GM19025 (cell line): ENCODE results near the gene SEC23A.
"Not testable (repeated sequence)": the region's sequence is repeated elsewhere in the genome, so short reads cannot be mapped to it uniquely, and the experiment has no call there.

Experiments
- ATAC-seq: cut with Tn5 transposase; IDR thresholded peaks from one replicate; pipeline ENCODE4 v1.9.1; 2021; ENCODE audit warnings: mild to moderate bottlenecking, low read depth, moderate library complexity; ENCODE audit not compliant: unreplicated experiment

Gene SEC23A

DNA sequence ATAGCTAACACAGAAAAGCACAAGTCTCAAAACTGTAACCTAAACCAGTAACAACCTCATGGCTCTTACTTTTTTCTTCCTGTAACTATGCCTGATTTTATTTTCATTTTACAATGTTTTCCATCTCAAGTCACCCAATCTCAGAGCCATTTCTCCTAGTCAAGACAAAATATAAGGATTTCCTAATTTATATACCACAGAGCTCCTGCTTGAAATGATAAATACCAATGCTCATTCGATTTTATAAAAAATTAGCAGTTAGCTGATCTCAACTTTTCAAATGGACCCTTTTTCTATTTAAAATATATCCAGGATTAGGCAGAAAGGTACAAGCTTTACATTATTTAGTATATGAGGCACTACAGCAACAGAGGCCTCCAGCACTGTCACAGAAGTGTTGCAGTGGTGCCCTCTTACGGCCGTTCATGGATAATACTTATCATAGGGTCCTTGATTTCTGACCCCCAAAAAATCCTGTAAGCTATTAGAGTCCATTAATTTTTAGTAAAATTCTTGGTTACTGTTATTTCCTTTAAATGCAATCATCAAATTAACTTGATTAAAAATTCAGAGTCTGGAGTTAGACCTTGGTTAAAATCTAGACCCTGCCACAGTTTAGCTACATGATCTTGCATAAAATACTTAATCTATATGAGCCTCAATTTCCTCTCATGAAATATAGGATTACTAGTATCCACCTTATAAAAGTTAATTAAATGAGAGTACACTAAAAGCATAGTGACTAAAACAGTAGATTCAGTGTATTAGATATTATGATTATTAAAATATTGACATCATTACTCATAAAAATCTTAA lies 68.3 kb downstream of the SEC23A start:
- no peak for ATAC-seq

DNA sequence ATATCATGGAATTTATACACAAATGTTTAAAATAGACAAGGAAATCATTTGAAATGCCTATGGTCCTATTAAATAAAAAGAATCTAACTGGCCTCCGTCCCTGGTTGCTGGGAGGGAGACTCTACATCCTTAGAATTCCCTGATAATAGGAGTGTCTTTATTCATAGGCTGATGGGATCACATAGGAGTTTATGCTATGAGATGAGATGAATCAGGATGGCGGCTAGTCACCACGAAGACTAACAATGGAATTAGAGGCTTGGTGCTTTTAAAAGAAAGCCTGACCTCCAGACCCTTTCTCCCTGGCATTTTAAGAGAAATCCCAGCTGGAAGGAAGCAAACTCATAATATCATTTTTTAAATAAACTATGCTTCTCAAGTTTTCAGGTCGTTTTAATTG lies 69.7 kb downstream of the SEC23A start:
- ATAC-seq, result no peak

DNA sequence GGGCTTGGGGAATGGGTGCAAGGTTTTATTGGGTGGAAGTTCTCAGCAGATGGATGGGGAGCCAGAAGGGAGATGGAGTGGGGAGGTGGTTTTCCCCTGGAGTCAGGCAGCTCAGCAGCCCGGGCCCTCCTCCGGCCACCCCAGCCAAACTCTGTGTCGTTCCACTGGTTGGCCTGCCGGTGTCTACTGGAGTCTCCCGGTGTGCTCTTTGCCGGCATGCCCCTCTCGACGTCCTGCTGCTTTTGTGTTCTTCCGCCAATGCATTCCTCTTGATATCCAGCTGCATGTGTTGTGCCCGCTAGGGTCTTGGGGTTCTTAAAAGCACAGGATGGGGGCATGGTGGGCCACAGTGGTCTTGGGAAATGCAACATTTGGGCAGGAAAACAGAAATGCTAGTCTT lies 72.8 kb downstream of the SEC23A start:
- ATAC-seq, result no peak

DNA sequence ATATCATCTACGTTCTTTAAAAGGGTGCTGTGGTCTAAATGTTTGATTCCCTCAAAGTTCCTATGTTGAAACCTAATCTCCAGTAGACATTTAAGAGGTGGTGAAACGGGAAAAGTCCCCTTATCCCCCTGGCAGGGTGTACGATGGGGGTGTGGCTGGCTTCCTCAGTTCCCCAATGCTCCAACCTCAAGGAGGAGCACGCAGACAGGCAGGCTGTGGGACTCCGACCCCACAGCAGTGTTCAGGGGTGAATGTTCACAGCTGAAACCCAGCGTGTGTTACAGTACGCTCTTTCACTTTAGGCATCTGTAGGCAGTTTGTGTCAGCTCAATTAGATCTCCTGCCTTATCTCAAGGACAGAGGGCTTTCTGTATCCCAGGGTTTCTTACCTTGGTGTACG lies 73.2 kb downstream of the SEC23A start:
- ATAC-seq, result no peak

DNA sequence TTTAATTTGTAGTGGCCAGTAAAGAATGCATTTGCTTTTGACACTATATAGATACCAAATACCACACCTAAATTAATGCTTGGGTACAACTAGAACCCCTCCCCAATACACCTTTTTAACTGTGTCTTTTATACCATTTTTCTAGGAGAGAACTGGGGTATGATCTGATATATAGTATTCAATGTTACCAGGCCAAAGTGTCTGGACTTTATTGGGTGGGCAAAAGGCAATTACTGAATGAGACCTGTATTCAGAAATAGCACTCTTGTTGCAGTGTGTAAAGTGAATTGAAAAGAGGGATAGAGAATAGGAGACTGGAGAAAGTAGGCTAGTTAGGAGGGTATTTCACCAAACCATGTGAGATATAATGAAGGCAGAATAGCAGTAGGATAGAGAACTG lies 74.4 kb downstream of the SEC23A start:
- ATAC-seq, result no peak

DNA sequence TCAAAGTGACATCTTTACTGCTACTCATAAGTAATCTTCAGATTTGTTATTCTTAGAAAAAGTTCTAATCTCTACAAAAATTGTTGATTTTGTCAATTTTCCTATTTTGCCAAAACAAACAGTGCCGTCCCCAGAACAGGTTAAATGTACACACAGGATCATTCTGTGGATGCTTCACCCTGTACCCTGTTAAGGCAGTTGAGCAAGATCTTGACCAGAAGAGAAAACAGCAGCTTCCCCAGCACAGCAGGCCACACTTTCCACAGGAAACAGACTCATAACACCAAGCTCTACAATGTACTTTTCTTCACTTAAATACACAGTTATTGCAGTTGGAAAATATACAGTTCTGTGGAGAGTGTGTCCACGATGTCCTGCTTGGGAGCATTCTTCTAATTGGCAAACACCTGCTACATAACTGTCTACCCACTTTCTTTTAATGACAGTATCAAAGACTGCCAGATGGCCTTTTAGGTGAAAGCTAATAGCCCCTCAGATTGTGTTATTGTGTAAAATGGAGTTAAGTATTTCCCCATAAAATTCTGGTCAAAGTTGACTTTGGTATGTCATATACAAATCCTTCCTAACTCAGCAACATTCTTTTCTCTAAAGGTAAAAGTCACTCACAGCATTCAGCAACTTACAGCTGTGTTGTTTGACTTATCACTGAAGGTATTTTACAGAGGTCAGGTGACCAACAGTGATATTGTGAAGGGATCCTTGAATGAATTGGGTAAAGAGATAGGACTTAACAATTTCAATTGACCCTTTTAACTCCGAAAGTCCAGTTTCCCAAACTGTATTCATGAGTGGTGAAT lies 77.0 kb downstream of the SEC23A start:
- ATAC-seq, result no peak

DNA sequence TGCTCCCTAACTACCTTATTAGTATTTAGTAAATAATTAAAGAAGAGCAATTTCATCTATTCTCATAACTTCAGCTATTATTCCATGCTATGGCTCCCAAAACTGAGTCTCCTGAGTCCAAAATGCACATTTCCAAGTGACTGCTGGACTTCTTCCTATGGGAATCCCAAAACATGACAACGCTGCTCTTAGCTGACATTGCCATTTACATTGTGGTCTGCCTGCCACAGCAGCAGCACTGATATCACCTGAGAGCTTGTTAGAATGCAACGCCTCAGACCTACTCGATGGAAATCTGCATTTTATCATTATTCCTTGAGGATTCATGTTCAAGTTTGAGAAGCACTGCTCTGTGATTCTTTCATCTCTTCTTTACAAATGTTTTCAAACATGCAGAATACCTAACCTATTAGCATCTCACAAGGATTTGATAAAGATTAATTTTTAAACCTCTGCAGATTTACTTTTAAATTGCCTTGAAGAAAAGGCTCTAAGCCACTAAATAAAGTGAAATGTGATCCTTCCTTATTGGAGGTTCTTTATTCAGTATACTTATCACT lies 77.7 kb downstream of the SEC23A start:
- ATAC-seq, result no peak

DNA sequence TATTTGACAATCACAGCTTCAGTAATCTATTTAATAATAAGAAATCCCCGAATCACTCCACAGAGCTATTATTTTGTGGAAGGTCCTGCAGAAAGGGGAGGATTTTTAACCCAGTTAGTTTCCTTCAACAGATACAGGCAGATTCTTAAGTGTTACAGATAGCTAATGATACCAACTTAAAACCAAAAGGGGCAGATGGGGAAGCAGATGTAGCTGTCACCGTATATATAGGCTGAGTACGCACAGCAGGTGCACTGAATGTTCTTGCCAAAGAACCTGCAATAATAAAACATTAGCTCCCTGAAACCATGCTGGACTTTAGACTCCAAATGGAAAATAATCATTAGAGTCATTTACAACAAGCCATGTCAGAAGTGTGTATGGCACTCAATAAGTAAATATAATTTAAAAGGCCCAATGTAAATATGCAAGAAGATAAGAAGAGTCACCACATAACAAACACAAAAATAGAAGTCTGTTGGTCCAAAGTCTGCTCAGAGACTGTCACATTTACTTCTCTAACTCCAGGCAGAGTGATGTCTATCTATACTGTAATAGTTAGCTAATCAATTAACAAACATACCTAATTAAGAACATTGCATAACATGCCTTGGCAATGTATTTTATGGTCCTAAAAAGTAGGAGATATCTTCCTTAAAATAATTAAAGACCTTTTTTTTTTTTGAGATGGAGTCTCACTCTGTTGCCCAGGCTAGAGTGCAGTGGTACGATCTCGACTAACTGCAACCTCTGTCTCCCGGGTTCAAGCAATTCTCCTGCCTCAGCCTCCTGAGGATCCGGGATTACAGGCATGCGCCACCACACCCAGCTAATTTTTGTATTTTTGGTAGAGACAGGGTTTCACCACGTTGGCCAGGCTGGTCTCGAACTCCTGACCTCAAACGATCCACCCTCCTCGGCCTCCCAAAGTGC lies 78.8 kb downstream of the SEC23A start:
- ATAC-seq, result no peak

DNA sequence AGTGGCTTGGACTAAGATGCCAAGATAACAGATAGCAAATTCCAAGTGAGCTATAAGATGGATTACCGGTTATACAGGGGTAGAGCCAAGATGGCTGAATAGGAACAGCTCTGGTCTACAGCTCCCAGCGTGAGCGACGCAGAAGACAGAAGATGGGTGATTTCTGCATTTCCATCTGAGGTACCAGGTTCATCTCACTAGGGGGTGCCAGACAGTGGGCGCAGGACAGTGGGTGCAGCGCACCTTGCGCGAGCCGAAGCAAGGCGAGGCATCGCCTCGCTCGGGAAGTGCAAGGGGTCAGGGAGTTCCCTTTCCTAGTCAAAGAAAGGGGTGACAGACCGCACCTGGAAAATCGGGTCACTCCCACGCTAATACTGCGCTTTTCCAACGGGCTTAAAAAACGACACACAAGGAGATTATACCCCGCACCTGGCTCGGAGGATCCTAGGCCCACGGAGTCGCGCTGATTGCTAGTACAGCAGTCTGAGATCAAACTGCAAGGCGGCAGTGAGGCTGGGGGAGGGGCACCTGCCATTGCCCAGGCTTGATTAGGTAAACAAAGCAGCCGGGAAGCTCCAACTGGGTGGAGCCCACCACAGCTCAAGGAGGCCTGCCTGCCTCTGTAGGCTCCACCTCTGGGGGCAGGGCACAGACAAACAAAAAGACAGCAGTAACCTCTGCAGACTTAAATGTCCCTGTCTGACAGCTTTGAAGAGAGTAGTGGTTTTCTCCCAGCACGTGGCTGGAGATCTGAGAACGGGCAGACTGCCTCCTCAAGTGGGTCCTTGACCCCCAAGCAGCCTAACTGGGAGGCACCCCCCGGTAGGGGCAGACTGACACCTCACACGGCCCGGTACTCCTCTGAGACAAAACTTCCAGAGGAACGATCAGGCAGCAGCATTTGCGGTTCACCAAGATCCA lies 85.7 kb downstream of the SEC23A start:
- ATAC-seq, result not testable (repeated sequence)

DNA sequence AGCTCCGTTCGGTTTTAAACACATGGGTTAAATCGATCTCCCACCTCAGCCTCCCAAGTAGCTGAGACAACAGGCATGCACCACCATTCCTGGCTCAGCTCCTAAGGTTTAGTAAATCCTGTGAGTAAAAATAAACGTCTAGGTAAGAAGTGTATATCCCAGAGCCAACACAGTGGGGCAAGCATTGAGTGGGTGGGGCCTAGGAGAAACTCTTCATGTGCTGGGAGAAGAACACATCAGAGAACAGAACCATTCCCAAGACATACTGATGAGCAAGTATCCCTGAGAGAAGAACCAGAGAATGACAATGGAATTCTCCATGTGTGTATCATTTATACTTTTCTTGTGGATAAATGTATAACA lies 86.3 kb downstream of the SEC23A start:
- no peak for ATAC-seq

DNA sequence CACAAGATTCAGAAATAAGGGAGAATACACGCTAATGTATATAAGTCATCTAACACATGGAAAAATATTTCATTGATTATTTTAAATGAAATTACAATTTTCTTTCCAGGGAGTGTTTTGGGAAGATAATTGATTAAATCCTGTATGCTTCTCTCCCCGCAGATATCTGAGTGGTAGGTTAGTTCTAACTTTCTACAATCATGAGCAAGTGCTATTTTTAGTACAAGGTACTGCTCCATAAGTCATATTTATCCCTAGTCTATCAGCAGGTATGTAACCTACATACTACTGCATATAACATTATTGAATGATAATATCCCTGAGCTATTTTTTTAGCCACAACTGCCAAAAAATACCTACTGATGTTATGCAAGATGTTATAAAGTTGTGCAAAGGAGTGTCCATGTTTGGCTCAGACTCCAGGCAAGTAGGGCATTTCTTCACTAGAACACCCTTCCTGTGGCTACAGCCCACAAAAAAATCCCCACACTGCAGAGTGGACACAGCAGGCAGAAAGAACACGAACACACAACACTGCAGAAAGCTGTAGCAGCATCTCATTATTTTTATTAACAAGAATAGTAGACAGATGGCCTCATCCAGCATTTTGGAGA lies 87.0 kb downstream of the SEC23A start:
- no peak for ATAC-seq

DNA sequence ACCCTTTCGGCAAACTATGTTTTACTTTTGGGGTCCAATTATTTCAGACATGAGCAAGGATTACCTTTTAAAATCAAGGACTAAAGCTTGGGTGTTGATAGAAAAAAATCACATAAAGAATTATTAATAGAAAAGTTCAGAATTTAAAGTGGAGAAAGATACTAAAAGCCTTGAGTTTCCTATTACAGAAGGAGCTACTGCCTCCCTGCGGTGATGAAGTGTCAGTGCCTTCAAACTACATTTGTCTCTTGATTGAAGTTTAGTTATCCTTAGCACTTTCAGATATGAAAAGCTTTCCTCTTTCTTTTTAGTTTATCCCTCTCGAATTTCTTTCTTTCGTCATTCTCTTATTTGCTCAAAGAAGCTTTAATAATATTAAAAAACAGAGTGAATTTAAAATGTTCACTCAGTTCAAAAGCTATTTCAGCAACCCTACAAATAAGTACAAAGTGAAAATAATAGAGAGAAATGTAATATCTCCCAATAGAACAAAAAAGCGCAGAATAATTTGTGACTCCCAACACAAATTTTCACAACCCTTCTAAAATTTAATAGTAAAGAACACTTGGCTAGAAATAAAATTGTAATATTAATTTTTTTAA lies 87.6 kb downstream of the SEC23A start:
- no peak for ATAC-seq

DNA sequence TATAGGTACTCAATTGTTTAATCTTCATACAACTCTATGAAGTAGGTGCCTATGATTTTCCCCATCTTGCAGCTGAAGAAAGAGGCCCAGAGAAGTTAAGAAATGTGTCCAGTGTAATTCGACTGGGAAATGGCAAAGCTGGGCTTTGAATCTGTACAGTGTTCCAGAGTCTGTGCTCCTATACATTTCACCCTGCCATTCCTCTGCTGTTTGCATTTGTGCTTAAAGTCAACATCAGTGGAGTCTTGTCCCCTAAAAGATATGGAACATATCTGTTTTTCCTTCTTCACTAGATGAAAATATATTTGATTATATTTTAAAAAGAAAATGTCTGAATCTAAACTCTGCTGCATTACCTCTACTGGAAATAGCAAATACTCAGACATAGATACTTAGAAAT lies 88.6 kb downstream of the SEC23A start:
- ATAC-seq, result no peak

DNA sequence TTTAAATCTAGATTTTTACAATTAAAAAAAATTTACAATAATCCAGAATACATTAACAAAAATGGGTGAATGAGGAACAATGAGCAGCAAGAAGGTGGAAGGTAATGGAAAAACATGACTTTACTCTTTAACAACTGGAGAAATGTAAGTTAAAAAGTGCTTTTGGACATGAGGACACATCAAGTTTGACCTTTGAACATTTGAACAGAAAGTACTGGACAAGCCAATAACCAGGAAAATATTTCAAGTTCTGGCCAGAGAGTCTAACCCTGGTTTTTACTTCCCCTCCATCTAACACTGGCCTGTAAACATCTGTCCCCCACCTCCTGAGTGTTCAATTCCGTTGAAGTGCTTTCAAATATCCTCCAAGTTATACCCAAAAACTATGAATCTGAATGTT lies 94.1 kb downstream of the SEC23A start:
- not testable (repeated sequence) for ATAC-seq

DNA sequence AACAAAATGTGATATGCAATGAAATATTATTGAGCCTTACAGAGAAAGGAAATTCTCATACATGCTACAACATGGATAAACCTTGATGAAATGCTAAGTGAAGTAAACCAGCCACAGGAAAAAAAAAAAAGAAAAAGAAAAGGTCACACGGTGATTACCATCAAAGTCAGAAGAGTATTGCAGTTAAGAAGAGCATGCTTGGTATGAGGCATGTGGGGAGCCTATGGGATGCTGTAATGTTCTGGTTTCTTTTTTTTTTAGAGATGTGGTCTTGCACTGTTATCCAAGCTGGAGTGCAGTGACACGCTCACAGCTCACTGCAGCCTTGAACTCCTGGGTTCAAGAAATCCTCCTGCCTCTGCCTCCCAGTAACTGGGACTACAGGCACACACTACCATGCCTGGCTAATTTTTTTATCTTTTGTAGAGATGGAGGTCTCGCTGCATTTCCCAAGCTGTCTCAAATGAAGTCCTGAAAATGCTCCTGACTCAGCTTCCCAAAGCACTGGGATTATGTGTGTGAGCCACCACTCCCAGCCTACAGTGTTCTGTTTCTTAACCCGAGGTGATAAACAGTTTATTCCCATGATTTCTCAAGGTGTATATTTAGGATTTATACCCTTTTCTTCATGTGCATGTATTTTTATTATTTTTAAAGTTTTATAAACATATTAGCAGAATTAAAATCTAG lies 96.2 kb downstream of the SEC23A start:
- ATAC-seq, result no peak

DNA sequence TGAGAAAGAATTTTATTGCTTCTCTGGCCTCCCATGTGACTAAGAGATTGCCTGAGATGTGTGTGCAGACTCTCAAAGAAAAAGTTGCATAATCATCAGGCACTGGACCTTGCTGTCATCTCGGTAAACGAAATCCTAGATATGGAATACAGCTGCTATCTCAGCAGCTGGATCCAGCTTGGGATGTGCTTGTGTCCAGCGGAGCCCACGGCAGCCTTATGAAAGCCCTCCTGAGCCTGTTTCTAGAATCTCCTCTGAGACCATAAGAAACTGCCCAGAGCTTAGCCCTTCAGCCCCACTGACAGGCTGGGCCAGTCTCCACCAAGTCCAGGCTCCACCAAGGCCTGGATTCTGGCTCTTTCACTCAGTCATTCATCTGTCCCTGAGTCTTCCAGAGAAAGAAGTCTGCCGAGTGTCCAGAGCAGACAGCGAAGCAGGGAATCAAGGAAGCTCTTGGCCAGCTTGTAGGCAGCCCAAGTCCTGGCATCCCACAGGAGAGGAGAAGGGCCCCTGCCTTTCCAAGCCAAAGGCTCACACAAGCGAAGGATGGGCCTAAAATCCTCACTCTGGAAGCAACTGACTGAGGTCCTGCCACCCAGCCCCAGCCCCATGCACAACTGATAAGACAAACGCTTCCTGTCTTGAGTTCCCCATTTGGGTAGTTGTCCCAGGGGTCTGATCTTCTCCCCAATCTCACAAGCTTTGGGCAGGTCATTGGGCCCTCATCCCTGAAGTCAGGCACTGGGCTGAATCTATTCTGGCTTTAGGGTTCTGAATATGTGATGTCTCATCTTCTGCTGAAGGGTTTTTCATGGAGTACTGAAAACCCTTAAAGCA lies 97.8 kb downstream of the SEC23A start:
- ATAC-seq, result no peak

DNA sequence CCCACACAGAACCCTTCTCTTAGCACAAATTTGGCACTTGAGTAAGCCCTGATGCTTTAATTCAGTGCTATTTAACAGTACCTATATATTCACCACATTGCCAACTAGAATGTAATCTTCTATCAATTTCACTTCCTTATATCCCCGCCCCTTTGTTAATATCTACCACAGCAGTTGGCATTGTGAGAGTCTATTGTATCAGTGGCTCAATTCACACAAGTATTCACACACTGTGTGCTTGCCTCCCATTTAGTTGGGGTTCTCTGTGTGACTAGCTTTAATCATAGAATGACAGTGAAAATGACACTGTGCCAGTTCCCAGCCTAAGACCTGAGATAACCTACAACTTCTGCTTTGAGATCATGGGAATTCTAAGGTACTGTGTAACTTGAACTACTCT lies 103.1 kb downstream of the SEC23A start:
- ATAC-seq, result no peak
